Testis (tissue), 3 donors: ENCODE data around the gene RFLNA. TPM values are rescaled to one million over a fixed set of nuclear protein-coding genes. Genes with fewer than 3 reads are reported as not detected.
A peak's percentile ranks its signal among the peaks of the same experiment; 100 is the strongest.
"Not testable (repeated sequence)": the region's sequence is repeated elsewhere in the genome, so short reads cannot be mapped to it uniquely, and the experiment has no call there.

Source experiments
- DNase-seq: peaks from one replicate; pipeline ENCODE4 v3.0.0-alpha.2; 2019
- H3K27ac ChIP-seq, 2 donors: fragments of 200-600 bp; sonication (generic); one replicate each; pipeline ENCODE4 v1.5.1; 2019
- H3K27me3 ChIP-seq: fragments of 200-600 bp; sonication (generic); one replicate; pipeline ENCODE4 v1.5.1; 2019
- H3K36me3 ChIP-seq: fragments of 200-600 bp; sonication (generic); one replicate; pipeline ENCODE4 v1.5.1; 2017; ENCODE audit warnings: low read depth; ENCODE audit errors: missing control alignments
- H3K4me1 ChIP-seq: fragments of 200-600 bp; sonication (generic); one replicate; pipeline ENCODE4 v1.5.1; 2019
- H3K4me3 ChIP-seq, 2 donors: fragments of 200-600 bp; sonication (generic); one replicate each; pipeline ENCODE4 v1.5.1; 2017 to 2019
- H3K9me3 ChIP-seq: fragments of 200-600 bp; sonication (generic); one replicate; pipeline ENCODE4 v1.5.1; 2017
- POLR2A ChIP-seq: fragments of 450-650 bp; IDR thresholded peaks from one replicate; pipeline ENCODE4 v1.6.1; 2017; ENCODE audit warnings: antibody characterized with exemption, mild to moderate bottlenecking, moderate library complexity
- WGBS, 2 donors: methylation state at CpG; one replicate each; pipeline ENCODE4 v1.1.5; 2018; 5-methylcytosine and 5-hydroxymethylcytosine counted together
- intact Hi-C: fragments of 100-400 bp; cut with DNase I; formaldehyde crosslinking; loops from one replicate; pipeline ENCODE4 v1.15.1; 2023; ENCODE audit warnings: low total_unique reads
- polyA plus RNA-seq: library from polyadenylated mRNA; stranded (reverse); fragments of 350-450 nt; fragmentation: Illumina TruSeq; extraction: RNeasy Lipid Tissue Mini Kit (QIAGEN cat#74804); gene quantifications from one replicate; pipeline ENCODE4 v1.2.3, GENCODE V29; 2014; ENCODE audit warnings: low read depth, low replicate concordance; ENCODE audit not compliant: insufficient read depth
- total RNA-seq, 2 donors: library from RNA; depleted of rRNA; stranded (reverse); fragments of >200 nt; gene quantifications; one replicate each; pipeline ENCODE4 v1.2.3, GENCODE V29; 2016
- TF ChIP-seq, protein P1 (sequence below), 3 experiments: fragments of 450-650 bp in 2 of 3; fragments of 200-600 bp in 1 of 3; sonication (generic) in 1 of 3; IDR thresholded peaks; one replicate each; pipeline ENCODE4 v1.5.1; 2016 to 2019; ENCODE audit warnings: antibody characterized with exemption in 3 of 3, mild to moderate bottlenecking in 2 of 3, moderate library complexity in 1 of 3

RFLNA gene
- total and polyA plus RNA-seq, 3 donors from 2014 or later: 0.31 to 0.80 (median 0.68) TPM

DNA sequence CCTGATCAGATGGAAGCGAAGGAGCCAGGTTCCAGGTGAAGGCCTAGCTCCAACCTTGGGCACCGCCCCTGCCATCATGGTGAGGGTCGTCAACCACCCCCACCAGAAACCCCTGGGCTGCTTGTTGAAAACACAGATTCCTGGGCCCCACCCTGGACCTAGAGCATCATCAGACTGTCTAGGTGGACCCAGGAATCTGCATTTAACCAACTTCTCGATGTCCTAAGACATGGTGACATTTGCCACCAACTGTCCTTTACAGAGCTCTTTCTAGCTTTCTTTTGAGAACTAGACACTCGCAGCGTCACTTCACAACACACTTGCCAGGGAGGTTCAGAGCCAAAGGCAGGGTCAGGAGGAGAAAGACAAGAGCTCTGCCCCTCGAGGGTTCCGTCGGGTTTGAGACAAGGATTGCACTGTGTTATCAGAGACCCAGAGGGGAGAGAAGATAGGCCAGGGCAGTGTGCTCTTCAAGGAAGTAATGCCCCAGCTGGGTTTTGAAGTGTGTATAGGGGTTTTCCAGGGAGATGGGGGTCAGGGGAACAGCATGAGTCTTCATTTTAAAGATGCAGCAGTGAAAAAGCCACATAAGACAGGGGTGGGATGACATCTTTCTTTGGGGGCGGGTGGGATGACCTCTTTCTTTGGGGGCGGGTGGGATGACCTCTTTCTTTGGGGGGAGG is 24.6 kb downstream of the RFLNA start:
- no peak for DNase-seq
- Histone ChIP-seq H3K36me3 (no peaks in the 10 kb centered on the region), H3K9me3 (no peaks in the 10 kb centered on the region), H3K4me1 (no peaks in the 10 kb centered on the region), H3K4me3 (no peak overlapping the region), H3K27ac (no peak overlapping the region), H3K27me3 (no peaks in the 10 kb centered on the region)
- 71 to 82% methylated on average over 9 to 10 of the region's 11 CpGs for WGBS, 2 donors
- intact Hi-C loops: loop anchor here (10.0 kb wide), 1 partner anchor 265 kb away; no protein-coding TSS in a partner anchor
- no peak for TF ChIP-seq POLR2A
- TF ChIP-seq, protein P1, sequence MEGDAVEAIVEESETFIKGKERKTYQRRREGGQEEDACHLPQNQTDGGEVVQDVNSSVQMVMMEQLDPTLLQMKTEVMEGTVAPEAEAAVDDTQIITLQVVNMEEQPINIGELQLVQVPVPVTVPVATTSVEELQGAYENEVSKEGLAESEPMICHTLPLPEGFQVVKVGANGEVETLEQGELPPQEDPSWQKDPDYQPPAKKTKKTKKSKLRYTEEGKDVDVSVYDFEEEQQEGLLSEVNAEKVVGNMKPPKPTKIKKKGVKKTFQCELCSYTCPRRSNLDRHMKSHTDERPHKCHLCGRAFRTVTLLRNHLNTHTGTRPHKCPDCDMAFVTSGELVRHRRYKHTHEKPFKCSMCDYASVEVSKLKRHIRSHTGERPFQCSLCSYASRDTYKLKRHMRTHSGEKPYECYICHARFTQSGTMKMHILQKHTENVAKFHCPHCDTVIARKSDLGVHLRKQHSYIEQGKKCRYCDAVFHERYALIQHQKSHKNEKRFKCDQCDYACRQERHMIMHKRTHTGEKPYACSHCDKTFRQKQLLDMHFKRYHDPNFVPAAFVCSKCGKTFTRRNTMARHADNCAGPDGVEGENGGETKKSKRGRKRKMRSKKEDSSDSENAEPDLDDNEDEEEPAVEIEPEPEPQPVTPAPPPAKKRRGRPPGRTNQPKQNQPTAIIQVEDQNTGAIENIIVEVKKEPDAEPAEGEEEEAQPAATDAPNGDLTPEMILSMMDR (IDR thresholded peaks at IDR 0.05): no peak

DNA sequence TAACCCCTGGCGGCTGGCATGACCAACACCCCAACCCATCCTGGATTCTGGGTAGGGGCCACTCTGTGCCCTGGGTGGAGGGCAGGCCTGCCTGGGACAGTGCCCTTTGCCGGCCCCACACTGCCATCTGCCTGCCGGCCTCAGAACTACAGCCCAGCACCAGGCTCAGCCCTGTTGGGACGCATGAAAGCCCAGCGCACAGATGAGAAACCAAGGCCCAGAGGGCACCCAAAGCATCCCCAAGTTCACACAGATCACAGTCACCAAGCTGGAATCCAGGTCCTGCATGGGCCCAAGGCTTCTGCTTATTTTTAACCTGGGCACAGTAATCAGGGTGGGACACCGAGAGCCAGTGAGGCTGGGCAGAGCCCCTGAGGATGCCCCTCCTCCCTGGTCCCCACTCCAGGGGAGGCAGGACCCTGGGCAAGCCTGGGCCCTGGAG is 26.2 kb downstream of the RFLNA start:
- 62% methylated on average over 6 of the region's 6 CpGs; no CpG with 5 or more reads in 1 of the 2 donors for WGBS, 2 donors
- Histone ChIP-seq H3K27me3 (no peaks in the 10 kb centered on the region), H3K36me3 (no peaks in the 10 kb centered on the region), H3K9me3 (no peaks in the 10 kb centered on the region), H3K4me3 (no peak overlapping the region), H3K4me1 (no peaks in the 10 kb centered on the region), H3K27ac (peak overlapping the region in 1 of 2 donors; percentile 0)
- intact Hi-C loops: loop anchor here (10.0 kb wide), 1 partner anchor 266 kb away; no protein-coding TSS in a partner anchor
- DNase-seq: peak; percentile 73
- TF ChIP-seq POLR2A: no peak
- TF ChIP-seq, protein P1 (IDR thresholded peaks at IDR 0.05): peak; percentile 87 to 89 (median 88)

DNA sequence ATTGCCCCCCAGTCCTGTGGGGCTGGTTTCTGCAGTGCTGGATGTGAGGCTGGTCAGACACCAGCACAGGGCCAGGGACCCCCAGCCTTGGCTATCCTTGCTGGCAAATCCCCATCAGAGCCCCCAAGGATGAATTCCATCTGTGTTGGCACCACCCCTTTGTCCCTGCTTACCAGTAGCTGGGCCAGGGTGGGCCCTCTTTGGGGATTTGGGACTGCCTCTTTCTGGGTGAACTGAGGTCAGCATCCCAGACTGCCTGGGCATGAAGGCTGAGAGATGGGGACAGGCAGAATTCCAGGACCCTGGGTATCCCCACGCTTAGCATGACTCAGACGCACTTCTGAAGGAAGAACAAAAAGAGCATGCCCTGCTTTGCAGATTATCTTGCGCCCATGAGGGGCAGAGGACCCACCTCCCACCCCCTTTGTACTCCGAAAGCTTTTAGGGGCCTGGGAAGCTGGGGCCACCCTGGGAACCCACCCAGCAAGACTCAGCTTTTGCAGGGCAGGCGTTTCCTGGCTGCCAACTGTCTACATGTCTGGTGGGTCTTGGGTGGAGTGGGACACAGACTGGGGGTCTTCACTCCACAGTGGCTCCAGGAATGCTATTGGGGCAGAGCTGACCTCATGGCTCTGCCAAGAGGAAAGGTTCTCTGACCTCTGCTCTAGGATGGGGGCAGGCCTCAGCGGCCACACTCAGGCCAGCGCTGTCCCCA is 26.8 kb downstream of the RFLNA start:
- no peaks in the 10 kb centered on the region for H3K9me3 ChIP-seq

DNA sequence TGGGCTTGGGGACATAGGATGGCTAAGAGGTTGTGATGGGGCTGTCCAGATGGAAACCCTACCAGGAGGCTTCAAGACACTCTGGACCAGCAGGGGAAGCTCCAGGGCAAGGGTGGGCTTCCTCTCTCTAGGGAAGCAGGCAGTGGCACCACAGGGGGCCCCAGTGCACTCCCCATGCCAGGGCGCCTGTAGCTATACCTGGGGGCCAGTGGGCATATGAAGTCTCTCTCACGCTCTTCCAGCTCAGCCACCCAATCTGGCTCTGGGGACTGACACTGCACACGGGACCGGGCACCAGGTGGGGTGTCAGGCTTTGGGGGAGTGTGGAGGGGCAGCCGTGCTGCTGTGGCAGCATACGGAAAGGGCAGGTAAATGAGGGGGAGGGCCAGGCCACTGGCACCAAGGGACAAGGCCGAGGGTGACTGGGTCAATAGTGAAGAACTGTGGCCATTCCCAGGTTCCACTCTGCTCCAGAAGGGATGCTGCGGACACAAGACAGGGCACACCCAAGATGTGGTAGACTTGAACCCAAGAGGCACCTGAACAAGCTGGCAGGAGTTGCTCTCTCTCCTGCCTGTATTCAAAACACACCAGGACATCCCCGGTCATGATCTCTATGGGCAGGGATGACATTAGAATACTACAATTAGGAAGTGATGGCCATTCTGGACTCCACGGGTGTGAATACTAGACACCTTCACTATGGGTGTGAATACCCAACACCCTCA is 27.5 kb downstream of the RFLNA start:
- intact Hi-C loops: loop anchor here (10.0 kb wide), 1 partner anchor 268 kb away; no protein-coding TSS in a partner anchor
- no peaks in the 10 kb centered on the region for H3K4me1 ChIP-seq
- 88% methylated on average over 4 to 10 of the region's 10 CpGs for WGBS, 2 donors
- H3K4me3 ChIP-seq: no peak overlapping the region
- no peaks in the 10 kb centered on the region for H3K36me3 ChIP-seq
- DNase-seq: no peak
- no peaks in the 10 kb centered on the region for H3K27me3 ChIP-seq
- no peak for TF ChIP-seq POLR2A
- TF ChIP-seq, protein P1 (IDR thresholded peaks at IDR 0.05): no peak
- no peak overlapping the region for H3K27ac ChIP-seq
- H3K9me3 ChIP-seq: no peaks in the 10 kb centered on the region

More for the DNA sequence above, 26.8 kb downstream of the RFLNA start:
- no peak for TF ChIP-seq POLR2A
- TF ChIP-seq, protein P1 (IDR thresholded peaks at IDR 0.05): no peak
- Histone ChIP-seq H3K27me3 (no peaks in the 10 kb centered on the region), H3K4me1 (no peaks in the 10 kb centered on the region), H3K4me3 (no peak overlapping the region), H3K36me3 (no peaks in the 10 kb centered on the region), H3K27ac (peak overlapping the region in 1 of 2 donors; percentile 0)
- intact Hi-C loops: loop anchor here (10.0 kb wide), 1 partner anchor 267 kb away; no protein-coding TSS in a partner anchor
- 80 to 83% methylated on average over 2 to 7 of the region's 7 CpGs for whole genome bisulfite sequencing, 2 donors
- no peak for DNase-seq

DNA sequence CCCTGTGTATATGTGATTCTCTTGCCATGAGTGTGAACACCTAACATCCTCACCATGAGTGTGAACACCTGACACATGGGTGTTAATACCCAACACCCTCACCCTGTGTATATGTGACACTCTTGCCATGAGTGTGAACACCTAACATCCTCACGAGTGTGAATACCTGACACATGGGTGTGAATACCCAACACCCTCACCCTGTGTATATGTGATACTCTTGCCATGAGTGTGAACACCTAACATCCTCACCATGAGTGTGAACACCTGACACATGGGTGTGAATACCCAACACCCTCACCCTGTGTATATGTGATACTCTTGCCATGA is 28.1 kb downstream of the RFLNA start:
- H3K27ac ChIP-seq, DNase-seq: not testable (repeated sequence)
- whole genome bisulfite sequencing, 2 donors: 83 to 84% methylated on average over 1 of the region's 1 CpG

More for the DNA sequence above, 28.1 kb downstream of the RFLNA start:
- not testable (repeated sequence) for H3K9me3 ChIP-seq, H3K36me3 ChIP-seq, H3K27me3 ChIP-seq, H3K4me3 ChIP-seq, H3K4me1 ChIP-seq
- intact Hi-C loops: loop anchor here (10.0 kb wide), 1 partner anchor 268 kb away; no protein-coding TSS in a partner anchor
